Astrocyte of the hippocampus (primary cell): Measurements from ENCODE around the gene SLC47A2.

Experiments
- DNase-seq: peaks from one replicate; pipeline ENCODE4 v3.0.0; 2011; ENCODE audit warnings: low read depth, low spot score

Gene SLC47A2

GRCh38 chr17:19726631-19727376 is 10.4 kb upstream of the SLC47A2 start:
- no peak for DNase-seq

- DNase-seq: no peak
These were observed 9.1 kb upstream of the SLC47A2 start for GRCh38 chr17:19725486-19725885.

- no peak for DNase-seq
These were observed 8.4 kb upstream of the SLC47A2 start for GRCh38 chr17:19724501-19725420.

GRCh38 chr17:19723964-19724363 is 7.6 kb upstream of the SLC47A2 start:
- no peak for DNase-seq

- no peak for DNase-seq
These were observed 4.4 kb upstream of the SLC47A2 start for GRCh38 chr17:19720631-19721426.

GRCh38 chr17:19720210-19720475 is 3.8 kb upstream of the SLC47A2 start:
- no peak for DNase-seq

GRCh38 chr17:19719355-19720209 is 3.2 kb upstream of the SLC47A2 start:
- DNase-seq: no peak

GRCh38 chr17:19718613-19719354 is 2.4 kb upstream of the SLC47A2 start:
- no peak for DNase-seq

GRCh38 chr17:19718041-19718612 is 1.7 kb upstream of the SLC47A2 start:
- DNase-seq: no peak

GRCh38 chr17:19717411-19717908 is 1.1 kb upstream of the SLC47A2 start:
- no peak for DNase-seq

GRCh38 chr17:19717031-19717360 is 612 bp upstream of the SLC47A2 start:
- no peak for DNase-seq

GRCh38 chr17:19714542-19715411 is 1.6 kb downstream of the SLC47A2 start:
- DNase-seq: no peak

GRCh38 chr17:19713901-19714361 is 2.5 kb downstream of the SLC47A2 start:
- no peak for DNase-seq

GRCh38 chr17:19713462-19713861 is 2.9 kb downstream of the SLC47A2 start:
- no peak for DNase-seq

- DNase-seq: no peak
These were observed 3.9 kb downstream of the SLC47A2 start for GRCh38 chr17:19712436-19713004.

GRCh38 chr17:19709841-19710240 is 6.5 kb downstream of the SLC47A2 start:
- DNase-seq: no peak

- no peak for DNase-seq
These were observed 7.8 kb downstream of the SLC47A2 start for GRCh38 chr17:19708431-19709175.

GRCh38 chr17:19707728-19708221 is 8.6 kb downstream of the SLC47A2 start:
- DNase-seq: no peak
